Activated CD8-positive, alpha-beta memory T cell treated with anti-CD3 and anti-CD28 coated beads for 24 hours (primary cell): ENCODE data around the gene DGAT2.

Experiments used
- DNase-seq: peaks from one replicate; pipeline ENCODE4 v3.0.0-alpha.2; 2020

Gene DGAT2

DNA sequence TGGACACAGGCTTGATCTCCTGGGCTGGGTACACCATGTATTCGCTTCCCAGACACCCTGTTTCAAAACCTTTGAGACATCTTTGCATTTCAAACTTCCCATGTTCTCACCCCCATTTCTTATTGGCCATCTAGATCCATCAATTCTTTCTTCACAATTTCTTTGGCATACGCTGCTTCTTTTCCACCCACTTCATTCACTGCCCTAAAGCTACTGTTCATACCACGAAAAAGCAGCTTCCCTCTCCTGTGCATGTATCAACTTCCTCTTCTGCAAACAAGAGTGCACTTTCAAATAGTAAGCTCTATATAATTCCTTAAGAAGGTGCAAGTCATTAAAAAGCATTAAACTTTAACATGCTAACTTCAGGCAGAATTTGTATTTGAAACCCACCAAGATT, 67.8 kb downstream of the DGAT2 start:
- DNase-seq = no peak

DNA sequence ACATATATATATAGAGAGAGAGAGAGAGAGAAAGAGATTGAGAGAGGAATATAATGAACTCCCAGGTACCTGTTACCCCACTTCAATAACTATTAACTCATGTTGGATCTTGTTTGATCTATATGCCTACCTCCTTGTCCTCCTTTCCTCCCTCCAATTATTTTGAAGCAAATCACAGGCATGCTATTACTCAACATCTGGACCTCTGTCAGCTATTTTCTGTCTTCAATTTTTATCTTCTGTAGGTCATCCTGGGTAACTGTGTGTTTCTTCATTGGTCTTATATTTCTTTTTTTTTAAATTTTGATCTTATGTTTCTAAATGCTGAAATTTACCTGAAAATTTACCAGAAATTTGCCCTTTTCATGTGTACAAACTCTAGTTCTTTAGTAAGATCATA, 71.3 kb downstream of the DGAT2 start:
- DNase-seq = no peak

DNA sequence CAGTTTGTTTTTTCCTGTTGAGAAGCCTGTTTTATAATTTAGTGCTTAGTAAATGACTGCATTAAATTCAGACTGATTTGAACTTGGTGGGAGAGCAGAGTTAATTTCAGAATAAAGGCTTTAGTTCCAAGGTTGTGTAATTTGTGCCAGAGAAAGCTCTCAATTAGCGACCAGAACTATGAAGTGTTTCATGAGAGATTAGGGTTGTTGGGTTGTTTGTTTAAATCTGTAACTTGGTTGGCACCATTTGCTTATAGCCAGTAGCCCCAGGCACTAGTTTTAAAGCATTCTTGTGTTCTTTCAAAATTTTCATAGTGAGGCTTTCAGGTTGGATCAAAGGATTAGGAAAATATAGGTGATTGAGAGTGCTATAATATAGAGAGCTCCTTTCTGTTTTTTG, 71.9 kb downstream of the DGAT2 start:
- DNase-seq = no peak

DNA sequence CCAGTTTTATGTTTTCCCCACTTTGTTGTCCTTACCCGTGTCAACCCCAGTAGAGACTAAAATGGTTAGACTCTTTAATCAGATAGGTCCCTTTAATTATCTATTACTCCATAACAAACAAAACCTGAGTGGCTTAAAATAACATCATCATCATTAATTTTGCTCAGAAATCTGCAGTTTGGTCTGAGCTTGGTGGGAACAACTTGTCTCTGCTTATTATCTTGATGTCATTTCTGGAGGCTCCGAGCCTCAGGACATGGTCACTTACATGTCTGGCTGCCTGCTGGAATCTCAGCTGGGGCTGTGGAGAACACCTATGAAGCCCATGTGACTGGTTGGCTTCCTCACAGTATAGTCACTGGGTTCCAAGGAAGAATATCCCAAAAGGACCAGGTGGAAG, 73.2 kb downstream of the DGAT2 start:
- DNase-seq = no peak

DNA sequence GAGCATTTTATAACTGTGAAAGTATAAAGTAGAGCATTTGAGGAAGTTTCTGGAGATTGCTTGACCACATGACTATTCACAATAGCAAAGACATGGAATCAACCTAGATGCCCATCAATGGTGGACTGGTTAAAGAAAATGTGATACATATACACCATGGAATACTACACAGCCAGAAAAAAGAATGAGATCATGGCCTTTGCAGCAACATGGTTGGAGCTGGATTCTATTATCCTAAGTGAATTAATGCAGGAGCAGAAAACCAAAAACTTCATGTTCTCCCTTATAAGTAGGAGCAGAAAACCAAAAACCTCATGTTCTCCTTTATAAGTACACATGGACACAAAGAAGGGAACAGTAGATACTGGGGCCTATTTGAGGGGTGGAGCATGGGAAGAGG, 76.7 kb downstream of the DGAT2 start:
- DNase-seq = no peak

DNA sequence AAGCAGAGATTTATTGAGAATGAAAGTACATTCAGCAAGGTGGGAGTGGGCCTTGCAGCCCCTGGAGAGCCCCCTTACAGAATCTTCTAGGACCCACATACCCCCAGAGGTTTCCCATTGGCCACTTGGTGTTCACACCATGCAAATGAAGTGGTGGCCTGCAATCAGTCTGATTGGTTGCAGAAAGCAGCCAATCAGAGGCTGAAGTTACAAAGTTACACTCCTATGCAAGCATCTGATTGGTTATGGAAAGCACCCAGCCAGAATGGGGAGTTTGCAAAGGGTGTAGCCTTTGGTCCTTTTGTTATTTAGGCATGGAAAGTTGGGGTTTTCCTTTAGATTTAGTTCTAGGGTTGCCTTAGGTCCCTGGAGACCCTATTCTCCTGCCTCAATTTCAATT, 81.3 kb downstream of the DGAT2 start:
- no peak for DNase-seq

DNA sequence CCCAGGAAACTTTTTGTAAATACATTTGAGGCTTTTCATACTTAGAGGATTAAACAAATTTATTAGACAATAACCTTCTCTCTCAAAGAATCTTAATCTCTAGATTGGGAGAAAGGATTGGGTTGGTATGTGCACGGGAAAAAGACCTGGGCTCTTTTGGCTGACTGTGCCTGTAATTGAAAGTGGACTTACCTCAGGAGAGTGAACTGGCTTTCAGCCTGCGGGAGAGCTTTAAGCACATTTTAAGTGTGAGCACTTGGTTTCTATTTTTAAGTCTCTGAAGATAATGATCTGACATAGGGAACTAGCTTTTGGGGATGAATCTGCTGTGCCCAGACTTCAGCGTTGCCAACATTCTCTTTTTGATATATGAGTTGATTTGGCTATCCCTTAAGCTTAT, 82.2 kb downstream of the DGAT2 start:
- no peak for DNase-seq
